Measurements from ENCODE around the gene HS6ST3. TPM values are rescaled to one million over a fixed set of nuclear protein-coding genes. Genes with fewer than 3 reads are reported as not detected.

The HS6ST3 gene
- total and polyA plus RNA-seq, 2 of the 13 experiments (the other 11 are each of a cell fraction or from before 2014, with no cell fraction given), result not detected

- no peaks in the 10 kb centered on the region for H3K79me2 ChIP-seq (ENCODE audit: insufficient read depth, low read length)
- no peaks in the 10 kb centered on the region; a peak in 1 of 5 replicates for H3K27me3 ChIP-seq (ENCODE audit: control insufficient read depth in 1 of 2, insufficient read depth in 2 of 2, low read length in 2 of 2)
- H3K4me1 ChIP-seq (ENCODE audit: insufficient read depth, low read length), result no peaks in the 10 kb centered on the region
- 0 out of 2 replicates have a peak, but pooled peaks cover 5% of the 10 kb centered on the region for H3K9me3 ChIP-seq (ENCODE audit: low read length)
- CTCF ChIA-PET (ENCODE audit: low intra/inter-chr PET ratio, low total read pairs), result no interaction called here
- no peak for FAIRE-seq
- no peak overlapping the region for H3K4me2 ChIP-seq (ENCODE audit: low read depth, low read length)
- no peak overlapping the region for H2AFZ ChIP-seq (ENCODE audit: low read length)
- BruUV-seq (replicated peaks), result no TSS peak
- in situ Hi-C loops (cut with HindIII; ENCODE audit: extremely low pct_ligation_motif_present, low pct_unique_long_range_greater_than_20kb) (loop anchor here (10.0 kb wide), 2 partner anchors 665 to 775 kb away; no protein-coding TSS in a partner anchor), intact Hi-C loops (cut with micrococcal nuclease; ENCODE audit: unreplicated experiment) (no loop called here)
- ATAC-seq, result no peak
- H3K4me3 ChIP-seq (replicated peaks in 1 of 3; ENCODE audit: insufficient read depth in 1 of 3, low read depth in 2 of 3, low read length in 3 of 3), result no peak overlapping the region
- 1% methylated on average over 4 of the region's 4 CpGs for WGBS (ENCODE audit: low lambda C conversion rate)
- no peak for DNase-seq (ENCODE audit: low spot score)
- no peak overlapping the region for H3K9ac ChIP-seq (ENCODE audit: insufficient read depth, low read depth, low read length)
- no peak overlapping the region for H3K27ac ChIP-seq (ENCODE audit: extremely low read length, insufficient read depth, low read length)
- POLR2A ChIA-PET, result no interaction called here
- H3K36me3 ChIP-seq (replicated peaks in 1 of 2; ENCODE audit: control insufficient read depth in 1 of 2, insufficient read depth in 2 of 2, low read length in 2 of 2), result no peaks in the 10 kb centered on the region
- no peaks in the 10 kb centered on the region for H4K20me1 ChIP-seq (ENCODE audit: insufficient read depth, low read length)
- TF ChIP-seq ZNF574 (CRISPR knock-in tag; IDR thresholded peaks at IDR 0.05) (no peak), ZNF326 (CRISPR knock-in tag; IDR thresholded peaks at IDR 0.05; ENCODE audit: borderline replicate concordance) (no peak)
Measured at GRCh38 chr13:96810104-96810503, 720.2 kb downstream of the HS6ST3 start.

- Histone ChIP-seq H3K4me3 (replicated peaks in 1 of 3; ENCODE audit: insufficient read depth in 1 of 3, low read depth in 2 of 3, low read length in 3 of 3) (no peak overlapping the region), H3K4me2 (ENCODE audit: low read depth, low read length) (no peak overlapping the region), H3K79me2 (ENCODE audit: insufficient read depth, low read length) (no peaks in the 10 kb centered on the region), H4K20me1 (ENCODE audit: insufficient read depth, low read length) (no peaks in the 10 kb centered on the region), H3K9ac (ENCODE audit: insufficient read depth, low read depth, low read length) (no peak overlapping the region), H3K4me1 (ENCODE audit: insufficient read depth, low read length) (no peaks in the 10 kb centered on the region), H3K27ac (ENCODE audit: extremely low read length, insufficient read depth, low read length) (no peak overlapping the region), H3K36me3 (replicated peaks in 1 of 2; ENCODE audit: control insufficient read depth in 1 of 2, insufficient read depth in 2 of 2, low read length in 2 of 2) (no peaks in the 10 kb centered on the region), H3K9me3 (ENCODE audit: low read length) (0 out of 2 replicates have a peak, but pooled peaks cover 5% of the 10 kb centered on the region), H3K27me3 (ENCODE audit: control insufficient read depth in 1 of 2, insufficient read depth in 2 of 2, low read length in 2 of 2) (no peaks in the 10 kb centered on the region), H2AFZ (ENCODE audit: low read length) (no peak overlapping the region)
- intact Hi-C loops (cut with micrococcal nuclease; ENCODE audit: unreplicated experiment) (no loop called here), in situ Hi-C loops (cut with HindIII; ENCODE audit: extremely low pct_ligation_motif_present, low pct_unique_long_range_greater_than_20kb) (loop anchor here (10.0 kb wide), 2 partner anchors 666 to 776 kb away; no protein-coding TSS in a partner anchor)
- WGBS (ENCODE audit: low lambda C conversion rate), result 2% methylated on average over 5 of the region's 5 CpGs
- no peak for FAIRE-seq
- DNase-seq (ENCODE audit: low spot score), result no peak
- ChIA-PET CTCF (ENCODE audit: low intra/inter-chr PET ratio, low total read pairs) (no interaction called here), POLR2A (no interaction called here)
- no peak for ATAC-seq
- BruUV-seq (replicated peaks), result no TSS peak
- TF ChIP-seq ATRX (CRISPR knock-in tag; IDR thresholded peaks at IDR 0.05; ENCODE audit: borderline replicate concordance) (no peak), AHDC1 (CRISPR knock-in tag; IDR thresholded peaks at IDR 0.05; ENCODE audit: borderline replicate concordance) (no peak), FOXJ3 (CRISPR knock-in tag; IDR thresholded peaks at IDR 0.05; ENCODE audit: borderline replicate concordance) (no peak), ZBTB10 (CRISPR knock-in tag; IDR thresholded peaks at IDR 0.05; ENCODE audit: borderline replicate concordance) (no peak)
Measured at GRCh38 chr13:96811049-96811448, 721.1 kb downstream of the HS6ST3 start.
